HG02870 (cell line): Measurements from ENCODE around the gene SPP1.
"Not testable (repeated sequence)": the region's sequence is repeated elsewhere in the genome, so short reads cannot be mapped to it uniquely, and the experiment has no call there.

ENCODE experiments used
- ATAC-seq: cut with Tn5 transposase; IDR thresholded peaks from one replicate; pipeline ENCODE4 v1.9.1; 2021; ENCODE audit warnings: mild to moderate bottlenecking, moderate library complexity; ENCODE audit not compliant: unreplicated experiment

Gene SPP1

DNA sequence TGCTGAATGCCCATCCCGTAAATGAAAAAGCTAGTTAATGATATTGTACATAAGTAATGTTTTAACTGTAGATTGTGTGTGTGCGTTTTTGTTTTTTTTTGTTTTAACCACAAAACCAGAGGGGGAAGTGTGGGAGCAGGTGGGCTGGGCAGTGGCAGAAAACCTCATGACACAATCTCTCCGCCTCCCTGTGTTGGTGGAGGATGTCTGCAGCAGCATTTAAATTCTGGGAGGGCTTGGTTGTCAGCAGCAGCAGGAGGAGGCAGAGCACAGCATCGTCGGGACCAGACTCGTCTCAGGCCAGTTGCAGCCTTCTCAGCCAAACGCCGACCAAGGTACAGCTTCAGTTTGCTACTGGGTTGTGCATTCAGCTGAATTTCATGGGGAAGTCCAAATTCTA is at the start of gene SPP1:
Gene SPP1 (plus strand): TSS at position 249 of the 400 bp plus-strand sequence. CDS start 1,182 bp downstream, outside the sequence.
- ATAC-seq: no peak

GRCh38 chr4:87926554-87927098 is 48.9 kb upstream of the SPP1 start:
- ATAC-seq: no peak

DNA sequence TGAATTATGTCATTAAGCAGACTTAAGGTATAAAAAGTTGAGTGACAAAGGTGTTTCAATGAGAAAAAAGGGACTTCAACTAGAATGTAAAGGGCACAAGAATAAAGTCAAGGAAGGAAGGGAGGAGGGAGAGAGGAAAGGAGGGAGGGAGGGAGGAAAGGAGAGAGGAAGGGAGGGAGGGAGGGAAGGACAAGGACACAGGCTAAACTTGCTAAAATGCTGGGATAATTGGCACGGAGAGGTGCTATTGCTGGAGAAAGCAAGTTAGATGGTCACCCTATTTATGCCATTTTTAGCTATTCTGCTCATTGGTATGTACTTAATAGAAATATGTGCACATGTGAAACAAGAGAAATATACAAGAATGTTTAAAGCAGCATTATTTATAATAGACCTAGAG is 44.9 kb upstream of the SPP1 start:
- no peak for ATAC-seq

DNA sequence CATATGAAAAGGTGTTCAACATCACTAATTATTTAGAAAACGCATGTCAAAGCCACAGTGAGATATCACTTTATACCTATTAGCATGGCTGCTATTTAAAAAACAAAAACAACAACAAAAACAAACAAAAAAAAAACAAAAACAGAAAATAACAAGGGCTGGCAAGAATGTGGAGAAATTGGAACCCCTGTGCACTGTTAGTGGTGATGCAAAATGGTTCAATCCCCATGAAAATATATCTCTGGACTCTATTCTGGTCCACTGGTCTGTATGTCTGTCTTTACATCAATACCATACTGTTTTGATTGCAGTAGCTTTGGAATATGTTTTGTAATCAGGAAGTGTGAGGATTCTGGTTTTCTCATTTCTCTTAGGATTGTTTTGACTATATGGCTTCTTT is 43.6 kb upstream of the SPP1 start:
- ATAC-seq: no peak

- no peak for ATAC-seq
Measured at GRCh38 chr4:87932718-87933141, 42.8 kb upstream of the SPP1 start.

GRCh38 chr4:87933337-87933736 is 42.2 kb upstream of the SPP1 start:
- ATAC-seq: no peak

DNA sequence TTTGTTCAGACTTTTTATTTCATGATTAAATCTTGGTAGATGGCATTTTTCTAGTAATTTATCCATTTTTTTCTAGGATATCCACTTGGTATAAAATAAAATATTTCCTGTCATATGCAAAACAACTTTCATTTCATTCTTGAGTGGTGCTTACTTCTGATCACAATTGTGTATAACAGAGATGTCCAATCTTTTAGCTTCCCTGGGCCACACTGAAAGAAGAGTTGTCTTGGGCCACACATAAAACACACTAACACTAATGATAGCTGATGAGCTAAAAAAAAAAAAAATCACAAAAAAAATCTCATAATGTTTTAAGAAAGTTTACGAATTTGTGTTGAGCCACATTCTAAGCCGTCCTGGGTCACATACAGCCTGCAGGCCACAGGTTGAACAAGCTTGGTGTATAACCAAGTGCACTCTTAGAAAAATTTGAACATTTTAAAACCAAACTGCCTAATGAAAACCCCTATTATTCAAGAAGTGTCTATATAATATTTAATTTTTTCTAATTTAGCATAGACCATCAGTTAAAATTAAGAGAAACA is 41.3 kb upstream of the SPP1 start:
- ATAC-seq: no peak

GRCh38 chr4:87934973-87935372 is 40.5 kb upstream of the SPP1 start:
- ATAC-seq: no peak

GRCh38 chr4:87935954-87936353 is 39.6 kb upstream of the SPP1 start:
- ATAC-seq: not testable (repeated sequence)

GRCh38 chr4:87937523-87937922 is 38.0 kb upstream of the SPP1 start:
- ATAC-seq: no peak

- no peak for ATAC-seq
Measured at GRCh38 chr4:87938746-87939145, 36.8 kb upstream of the SPP1 start.

DNA sequence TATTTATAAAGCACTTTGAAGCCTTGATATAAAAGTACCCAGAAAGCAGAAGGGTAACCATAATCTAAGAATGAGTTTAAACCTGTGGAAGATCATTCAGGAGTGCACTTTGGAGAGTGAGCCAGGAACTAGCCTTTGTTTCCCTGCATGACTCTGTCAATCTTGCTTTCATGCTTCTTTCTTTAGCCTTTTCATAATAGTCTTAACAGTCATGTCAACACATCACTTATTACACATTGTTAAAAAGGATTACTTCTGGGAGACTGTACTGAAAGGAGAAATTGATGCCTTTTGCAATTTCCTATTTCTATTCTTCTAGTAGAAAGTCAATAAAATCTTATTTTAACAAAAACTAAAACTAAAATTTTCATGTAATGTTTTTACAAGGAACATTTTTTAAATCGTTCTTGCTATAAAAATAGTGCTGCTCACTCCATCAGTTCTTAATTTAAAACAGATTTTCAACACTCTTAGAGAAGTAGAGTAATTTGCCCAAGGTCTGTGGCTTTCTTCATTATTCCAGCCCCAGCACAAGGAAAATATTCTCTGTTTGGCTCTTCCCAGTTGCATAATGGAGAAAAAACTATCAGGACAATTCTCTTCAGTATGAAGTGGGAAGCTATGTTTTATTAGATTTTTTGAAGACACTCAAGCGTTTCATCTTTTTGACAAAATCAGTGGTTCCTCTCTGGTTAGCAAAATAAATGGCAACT is 35.4 kb upstream of the SPP1 start:
- ATAC-seq: no peak

DNA sequence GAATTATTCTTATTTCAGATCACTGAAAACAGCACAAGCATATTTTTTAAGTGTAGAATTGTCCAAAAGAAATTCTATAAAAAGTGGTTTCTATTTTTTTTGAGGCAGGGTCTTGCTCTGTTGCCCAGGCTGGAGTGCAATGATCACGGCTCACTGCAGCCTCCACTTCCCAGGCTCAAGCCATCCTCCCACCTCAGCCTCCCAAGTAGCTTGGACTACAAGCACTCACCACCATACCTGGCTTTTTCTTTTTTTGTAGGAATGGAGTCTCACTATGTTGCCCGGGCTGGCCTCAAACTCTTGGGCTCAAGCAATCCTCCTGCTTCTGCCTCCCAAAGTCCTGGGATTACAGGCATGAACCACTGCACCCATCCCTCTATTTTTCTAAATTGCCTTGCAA is 34.7 kb upstream of the SPP1 start:
- not testable (repeated sequence) for ATAC-seq

- no peak for ATAC-seq
Measured at GRCh38 chr4:87941537-87942392, 33.7 kb upstream of the SPP1 start.

DNA sequence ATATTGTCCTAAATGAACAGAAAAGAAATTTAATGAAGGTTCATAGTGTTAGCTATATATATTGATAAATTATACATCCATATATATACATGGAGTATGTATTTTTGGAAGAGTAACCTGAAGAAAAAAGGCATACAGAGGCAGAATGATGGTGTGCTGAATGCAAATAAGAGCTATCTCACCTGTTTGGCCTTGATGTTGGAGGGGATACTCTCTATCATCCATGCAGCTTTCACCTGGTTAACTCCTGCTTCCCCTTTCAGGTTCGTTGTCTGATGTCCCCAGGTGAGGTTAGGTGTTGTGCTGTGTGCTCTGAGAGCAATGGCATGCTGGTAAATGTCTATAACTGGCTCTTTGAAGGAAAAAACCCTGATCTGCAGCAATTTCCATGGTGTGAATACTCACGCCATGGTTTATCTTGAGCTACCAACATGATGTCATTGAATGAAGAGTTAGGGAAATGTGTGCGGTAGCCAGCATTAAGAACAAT is 31.8 kb upstream of the SPP1 start:
- no peak for ATAC-seq

DNA sequence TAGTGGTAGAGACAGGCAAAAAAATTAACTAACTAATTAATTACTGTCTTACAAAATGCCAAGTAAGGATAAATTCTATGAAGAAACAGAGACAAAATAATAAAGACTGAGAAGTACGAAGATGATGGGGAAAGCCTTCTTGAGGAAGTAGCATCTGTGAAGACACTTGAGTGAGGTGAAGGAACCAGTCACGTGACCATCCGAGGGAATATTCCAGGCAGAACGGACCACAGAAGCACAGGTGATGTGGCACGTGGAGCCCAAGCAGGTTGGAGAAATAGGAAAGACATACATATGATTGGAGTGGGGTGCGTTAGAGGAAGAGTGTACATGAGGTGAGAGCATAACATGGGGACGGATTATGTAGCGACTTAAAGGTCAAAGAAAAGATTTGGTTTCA is 30.5 kb upstream of the SPP1 start:
- no peak for ATAC-seq

DNA sequence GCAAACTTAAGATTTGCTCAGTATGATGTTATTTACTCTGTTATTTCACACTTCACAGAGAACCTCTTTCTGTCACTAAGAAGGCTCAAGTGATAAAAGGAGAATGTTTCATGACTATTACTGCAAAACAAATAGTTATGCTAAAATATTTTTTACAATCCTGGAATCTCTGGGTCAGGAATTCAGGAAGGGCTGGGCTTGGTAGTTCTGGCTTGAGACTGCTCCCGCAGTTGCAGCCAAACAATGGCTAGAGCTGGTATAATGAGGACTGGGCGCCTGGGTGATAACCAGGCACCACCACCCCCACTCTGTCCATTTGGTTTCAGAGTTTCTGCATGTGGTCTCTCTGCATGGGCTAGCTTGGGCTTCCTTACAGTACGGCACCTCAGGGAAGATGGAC is 28.7 kb upstream of the SPP1 start:
- ATAC-seq: no peak

DNA sequence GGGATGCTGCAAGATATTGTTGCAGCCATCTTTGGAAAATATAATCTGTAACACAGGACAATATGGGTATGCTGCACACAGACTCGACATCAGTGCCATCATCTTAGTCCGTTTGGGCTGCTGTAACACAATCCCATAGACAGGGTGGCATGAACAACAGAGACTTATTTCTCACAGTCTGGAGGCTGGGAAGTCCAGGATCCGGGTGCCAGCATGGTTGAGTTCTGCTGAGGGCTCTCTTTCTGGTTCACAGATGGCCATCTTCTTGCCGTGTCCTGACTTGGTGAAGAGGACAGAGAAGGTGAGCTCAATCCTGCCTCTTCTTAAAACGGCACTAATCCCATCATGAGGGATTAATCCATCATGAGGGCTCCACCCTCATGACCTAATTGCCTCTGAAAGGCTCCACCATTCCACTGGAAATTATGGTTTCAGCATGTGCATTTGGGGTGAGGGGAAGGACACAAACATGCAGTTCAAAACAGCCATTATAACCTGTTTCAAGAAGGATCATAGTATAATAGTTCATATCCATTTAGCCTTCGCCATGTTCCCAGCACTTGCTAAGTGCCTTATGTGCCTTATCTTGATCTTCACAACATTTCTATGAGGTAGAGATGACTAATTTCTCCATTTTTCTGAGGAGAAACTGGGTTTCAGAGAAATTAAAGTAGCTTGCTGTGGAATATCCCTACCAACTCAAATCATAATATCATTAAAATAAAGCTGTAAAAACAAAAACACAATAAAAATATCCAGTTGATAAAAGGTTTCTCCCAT is 27.9 kb upstream of the SPP1 start:
- ATAC-seq: no peak

DNA sequence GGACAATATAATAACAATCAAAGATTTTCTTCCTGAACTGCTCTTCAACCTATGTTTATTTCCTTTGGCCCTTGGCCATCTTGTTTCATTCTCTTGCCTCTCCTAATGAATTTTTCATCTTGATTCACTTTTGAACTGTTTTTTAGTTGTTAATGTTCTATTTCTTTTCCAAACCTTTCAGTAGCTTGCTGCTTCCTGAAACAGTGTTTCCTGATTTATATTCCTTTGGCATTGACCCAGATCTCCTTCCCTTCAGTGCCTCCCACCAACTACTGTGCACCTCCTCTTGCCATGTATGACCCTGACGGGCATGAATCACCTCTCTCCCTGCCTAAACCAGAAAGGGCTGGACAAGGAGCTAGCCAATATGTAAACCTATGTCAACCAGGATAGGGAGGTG is 25.6 kb upstream of the SPP1 start:
- no peak for ATAC-seq

DNA sequence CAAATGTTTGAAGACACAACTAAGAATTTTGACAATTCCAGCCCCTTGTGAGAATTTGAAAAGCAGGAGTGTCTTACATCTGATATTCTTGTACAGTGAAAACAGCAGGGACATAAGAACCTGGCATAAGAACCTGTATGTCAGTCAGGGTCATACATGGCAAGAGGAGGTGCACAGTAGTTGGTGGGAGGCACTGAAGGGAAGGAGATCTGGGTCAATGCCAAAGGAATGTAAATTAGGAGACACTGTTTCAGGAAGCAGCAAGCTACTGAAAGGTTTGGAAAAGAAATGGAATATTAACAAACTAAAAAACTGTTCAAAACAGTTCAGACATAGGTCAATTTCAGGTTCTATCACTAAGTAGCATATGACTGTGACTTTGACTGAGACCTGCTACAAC is 25.0 kb upstream of the SPP1 start:
- ATAC-seq: no peak
